Tibial artery (tissue), 4 donors: Measurements from ENCODE around the gene ADGRL3.

Source experiments
- DNase-seq, 2 donors: peaks; one replicate each; pipeline ENCODE4 v3.0.0-alpha.2; 2019
- H3K27ac ChIP-seq, 2 donors: fragments of 200-600 bp; sonication (generic) in 1 of 2; 1 replicate in 1 of 2; 2 replicates in 1 of 2; pipeline ENCODE4 v1.5.1; 2018 to 2019; ENCODE audit warnings: mild to moderate bottlenecking in 1 of 2
- H3K27me3 ChIP-seq, 2 donors: fragments of 200-600 bp; sonication (generic) in 1 of 2; one replicate each; pipeline versions ENCODE4 v1.5.1 to v1.6.0; 2016 to 2019
- H3K36me3 ChIP-seq, 3 donors: fragments of 200-600 bp; sonication (generic) in 2 of 3; one replicate each; pipeline ENCODE4 v1.5.1; 2016 to 2019; ENCODE audit warnings: mild to moderate bottlenecking in 2 of 3
- H3K4me1 ChIP-seq, 4 donors: fragments of 200-600 bp; sonication (generic) in 2 of 4; 1 replicate in 3 of 4; 2 replicates in 1 of 4; pipeline ENCODE4 v1.5.1; 2016 to 2019
- H3K4me3 ChIP-seq, 2 donors: fragments of 200-600 bp; sonication (generic) in 1 of 2; 1 replicate in 1 of 2; 2 replicates in 1 of 2; pipeline ENCODE4 v1.5.1; 2018 to 2019; ENCODE audit warnings: mild to moderate bottlenecking in 2 of 2
- H3K9me3 ChIP-seq, 3 donors: fragments of 200-600 bp; sonication (generic) in 1 of 3; one replicate each; pipeline ENCODE4 v1.5.1; 2016 to 2019
- intact Hi-C: fragments of 100-400 bp; cut with DNase I; formaldehyde crosslinking; loops from one replicate; pipeline ENCODE4 v1.15.0; 2023; ENCODE audit warnings: low total_unique reads
- TF ChIP-seq, protein P1 (sequence below), 2 experiments: fragments of 200-600 bp in 1 of 2; fragments of 450-650 bp in 1 of 2; IDR thresholded peaks; one replicate each; pipeline ENCODE4 v1.5.1; 2017 to 2019; ENCODE audit warnings: antibody characterized with exemption in 2 of 2, mild to moderate bottlenecking in 1 of 2, moderate library complexity in 1 of 2

Gene ADGRL3

DNA sequence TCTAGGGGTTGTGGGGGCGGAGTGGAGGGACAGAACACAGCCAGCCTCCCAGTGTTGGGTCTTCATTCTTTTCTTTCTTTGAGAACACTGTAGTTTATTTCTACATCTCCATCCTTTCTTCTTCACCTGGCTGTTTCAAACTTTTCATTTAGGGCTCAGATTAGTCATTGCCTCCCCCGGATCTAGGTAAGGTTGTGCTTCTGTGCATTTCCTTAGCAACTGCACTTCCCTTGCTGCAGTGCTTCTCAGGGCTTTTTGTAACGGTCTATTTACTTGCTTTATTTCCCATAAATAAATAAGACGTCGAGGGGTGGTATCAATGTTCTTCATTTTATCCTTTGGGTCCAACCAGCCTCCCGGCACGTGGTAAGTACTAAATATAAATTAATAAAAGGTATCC is 31.3 kb downstream of the ADGRL3 start:
- Histone ChIP-seq H3K36me3 (no peaks in the 10 kb centered on the region), H3K4me3 (no peak overlapping the region), H3K4me1 (peaks cover 0 to 12% (median 1%) of the 10 kb centered on the region in 4 donors), H3K27me3 (no peaks in the 10 kb centered on the region), H3K27ac (no peak overlapping the region), H3K9me3 (no peaks in the 10 kb centered on the region)
- DNase-seq = no peak
- TF ChIP-seq, protein P1, sequence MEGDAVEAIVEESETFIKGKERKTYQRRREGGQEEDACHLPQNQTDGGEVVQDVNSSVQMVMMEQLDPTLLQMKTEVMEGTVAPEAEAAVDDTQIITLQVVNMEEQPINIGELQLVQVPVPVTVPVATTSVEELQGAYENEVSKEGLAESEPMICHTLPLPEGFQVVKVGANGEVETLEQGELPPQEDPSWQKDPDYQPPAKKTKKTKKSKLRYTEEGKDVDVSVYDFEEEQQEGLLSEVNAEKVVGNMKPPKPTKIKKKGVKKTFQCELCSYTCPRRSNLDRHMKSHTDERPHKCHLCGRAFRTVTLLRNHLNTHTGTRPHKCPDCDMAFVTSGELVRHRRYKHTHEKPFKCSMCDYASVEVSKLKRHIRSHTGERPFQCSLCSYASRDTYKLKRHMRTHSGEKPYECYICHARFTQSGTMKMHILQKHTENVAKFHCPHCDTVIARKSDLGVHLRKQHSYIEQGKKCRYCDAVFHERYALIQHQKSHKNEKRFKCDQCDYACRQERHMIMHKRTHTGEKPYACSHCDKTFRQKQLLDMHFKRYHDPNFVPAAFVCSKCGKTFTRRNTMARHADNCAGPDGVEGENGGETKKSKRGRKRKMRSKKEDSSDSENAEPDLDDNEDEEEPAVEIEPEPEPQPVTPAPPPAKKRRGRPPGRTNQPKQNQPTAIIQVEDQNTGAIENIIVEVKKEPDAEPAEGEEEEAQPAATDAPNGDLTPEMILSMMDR (IDR thresholded peaks at IDR 0.05) = no peak
- intact Hi-C loops = no loop called here

DNA sequence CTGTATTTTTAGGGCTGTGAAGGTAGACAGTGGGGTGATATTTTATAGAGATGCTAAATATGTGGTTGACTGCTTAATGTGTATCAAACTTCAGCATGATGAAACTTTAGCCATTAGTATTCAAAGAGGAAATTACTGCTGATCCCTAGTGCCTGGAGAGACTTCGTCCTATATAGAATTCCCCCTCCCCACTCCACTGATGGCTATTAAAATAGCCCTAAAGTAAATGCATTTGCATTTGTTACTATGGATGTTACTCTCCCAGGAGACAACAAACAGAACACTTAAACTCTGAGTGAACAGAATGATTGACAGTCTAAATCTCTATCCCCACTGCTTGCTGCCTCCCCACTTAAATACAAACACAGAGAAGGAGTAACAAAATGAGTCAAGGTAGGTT is 39.1 kb downstream of the ADGRL3 start:
- Histone ChIP-seq H3K4me1 (peaks cover 0 to 19% (median 0%) of the 10 kb centered on the region in 4 donors), H3K36me3 (no peaks in the 10 kb centered on the region), H3K9me3 (no peaks in the 10 kb centered on the region), H3K27ac (no peak overlapping the region), H3K4me3 (no peak overlapping the region), H3K27me3 (no peaks in the 10 kb centered on the region)
- intact Hi-C loops = no loop called here
- TF ChIP-seq, protein P1 (IDR thresholded peaks at IDR 0.05) = no peak
- no peak for DNase-seq

DNA sequence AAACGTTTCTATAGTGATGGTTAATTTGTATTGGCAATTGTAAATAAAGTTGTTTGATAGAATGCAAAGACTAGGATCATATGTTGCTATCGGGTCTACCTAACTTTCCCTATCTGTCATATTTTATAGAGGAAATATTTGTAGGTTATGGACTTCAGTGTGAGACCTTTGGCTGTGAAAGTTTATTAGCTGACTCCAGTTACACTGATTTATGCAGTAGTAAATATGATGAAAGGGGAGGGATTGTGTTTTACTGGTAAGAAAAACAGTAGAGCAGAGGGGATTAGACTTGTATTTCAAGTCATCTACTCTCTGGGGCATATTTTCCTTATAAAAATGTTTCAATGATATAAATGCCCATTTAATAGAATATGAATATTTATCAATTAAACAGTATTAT is 43.8 kb downstream of the ADGRL3 start:
- no peak for DNase-seq

DNA sequence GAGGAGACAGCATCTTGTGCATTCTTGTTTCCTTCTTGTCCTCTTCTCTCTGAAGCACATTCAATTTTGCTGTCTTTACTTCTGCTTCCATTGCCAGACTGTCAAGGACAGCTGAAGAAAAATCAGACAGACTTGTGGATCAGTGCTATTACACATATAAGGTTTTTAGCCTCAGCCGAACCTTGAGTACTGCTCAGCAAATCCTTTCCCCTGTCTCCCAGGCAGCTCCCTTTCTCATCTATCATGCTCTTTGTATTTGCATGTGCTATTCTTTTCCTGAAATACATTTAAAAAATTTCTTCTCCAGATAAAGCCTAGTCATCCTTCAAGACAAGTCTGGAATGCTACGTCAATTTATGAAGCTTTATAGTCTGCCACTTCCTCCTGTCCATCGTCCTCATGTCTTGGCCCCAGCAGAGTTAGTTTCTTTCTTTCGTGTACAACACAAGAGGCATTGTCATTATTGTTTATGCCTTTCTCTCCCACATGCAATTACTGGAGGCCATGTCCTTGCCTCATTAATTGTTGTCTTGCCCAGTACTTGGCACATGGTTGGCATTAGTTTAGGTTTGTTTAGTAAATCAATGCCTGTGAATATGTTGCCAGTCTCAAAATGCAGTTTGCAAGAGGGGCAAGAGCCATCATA is 45.1 kb downstream of the ADGRL3 start:
- H3K9me3 ChIP-seq = no peaks in the 10 kb centered on the region
- H3K36me3 ChIP-seq = no peaks in the 10 kb centered on the region
- intact Hi-C loops = no loop called here
- no peak for DNase-seq
- H3K4me1 ChIP-seq = peaks cover 0 to 60% (median 5%) of the 10 kb centered on the region in 4 donors
- peak overlapping the region; percentile 2 to 19 for H3K4me3 ChIP-seq
- TF ChIP-seq, protein P1 (IDR thresholded peaks at IDR 0.05) = no peak
- H3K27me3 ChIP-seq = no peaks in the 10 kb centered on the region
- peak overlapping the region; percentile 41 to 46 for H3K27ac ChIP-seq

More for the DNA sequence above, 43.8 kb downstream of the ADGRL3 start:
- H3K36me3 ChIP-seq = no peaks in the 10 kb centered on the region
- peaks cover 0 to 51% (median 5%) of the 10 kb centered on the region in 4 donors for H3K4me1 ChIP-seq
- no peak overlapping the region for H3K27ac ChIP-seq
- no peak overlapping the region for H3K4me3 ChIP-seq
- intact Hi-C loops = no loop called here
- no peaks in the 10 kb centered on the region for H3K27me3 ChIP-seq
- TF ChIP-seq, protein P1 (IDR thresholded peaks at IDR 0.05) = no peak
- H3K9me3 ChIP-seq = no peaks in the 10 kb centered on the region

DNA sequence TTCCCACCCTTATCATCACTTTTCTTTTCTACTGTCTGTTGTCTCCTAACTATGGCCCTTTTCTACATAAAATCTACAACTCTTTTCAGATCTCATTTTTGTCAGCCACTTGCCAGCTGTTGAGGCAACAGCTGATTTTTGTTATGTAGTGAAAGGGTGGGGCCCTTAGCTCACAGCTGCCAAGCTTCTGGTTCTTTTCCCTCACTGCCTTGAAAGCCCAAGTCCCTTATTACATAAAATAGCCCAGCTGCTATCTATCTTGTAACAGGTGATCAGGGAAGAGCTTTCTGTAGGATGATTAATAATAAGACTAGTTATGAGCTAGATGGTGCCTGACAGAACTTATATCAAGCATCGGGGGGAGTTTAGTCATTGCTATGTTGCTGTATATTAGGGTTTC is 45.9 kb downstream of the ADGRL3 start:
- TF ChIP-seq, protein P1 (IDR thresholded peaks at IDR 0.05) = no peak
- H3K27ac ChIP-seq = peak overlapping the region; percentile 41 to 46
- intact Hi-C loops = no loop called here
- H3K4me1 ChIP-seq = peaks cover 0 to 60% (median 5%) of the 10 kb centered on the region in 4 donors
- no peak for DNase-seq
- H3K4me3 ChIP-seq = peak overlapping the region; percentile 2 to 19
- no peaks in the 10 kb centered on the region for H3K36me3 ChIP-seq
- H3K9me3 ChIP-seq = no peaks in the 10 kb centered on the region
- H3K27me3 ChIP-seq = no peaks in the 10 kb centered on the region
